ENCODE results near the gene TRIP10.

- TF ChIP-seq SUZ12 (IDR thresholded peaks at IDR 0.05; ENCODE audit: extremely low read depth, insufficient read depth, insufficient read length) (no peak), ZNF274 (IDR thresholded peaks at IDR 0.05; ENCODE audit: low read depth, low read length) (no peak)
Measured at GRCh38 chr19:6714749-6715555, 24.5 kb upstream of the TRIP10 start.
